ENCODE data around the gene PFN1. TPM values are rescaled to one million over a fixed set of nuclear protein-coding genes. Genes with fewer than 3 reads are reported as not detected.

PFN1 gene
- polyA plus RNA-seq, 1 donor from 2014 or later, result 145 TPM

DNA sequence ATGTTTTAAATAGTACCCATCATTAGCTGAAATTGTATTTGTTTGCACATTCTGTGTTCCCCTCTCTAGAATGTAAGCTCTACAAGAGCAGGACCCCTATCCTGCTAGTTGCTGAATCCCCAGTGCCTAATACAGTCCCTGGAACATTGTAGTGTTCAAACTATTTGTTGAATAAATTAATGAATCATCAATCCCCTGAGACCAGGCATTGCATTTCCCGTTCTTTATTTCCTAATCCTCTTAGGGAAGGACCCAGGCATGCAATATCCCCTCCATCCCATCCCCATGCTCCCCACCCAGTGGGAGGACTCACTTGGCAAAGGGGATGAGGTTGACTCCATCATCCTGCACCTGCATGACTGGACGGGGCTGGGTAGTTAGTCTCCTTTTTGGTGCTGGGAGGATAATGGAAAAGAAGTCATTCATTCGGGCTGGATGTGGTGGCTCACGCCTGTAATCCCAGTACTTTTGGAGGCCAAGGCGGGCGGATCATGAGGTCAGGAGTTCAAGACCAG, 45.8 kb upstream of the PFN1 start:
- H3K27ac ChIP-seq (ENCODE audit: low read length), result no peak overlapping the region
- no peak overlapping the region for H2AFZ ChIP-seq (ENCODE audit: low read depth, low read length)
- no peaks in the 10 kb centered on the region for H4K20me1 ChIP-seq (ENCODE audit: insufficient read depth)
- no peak overlapping the region for H3K4me2 ChIP-seq (ENCODE audit: low read length)
- H3K36me3 ChIP-seq (ENCODE audit: insufficient read depth, low read length), result no peaks in the 10 kb centered on the region
- no peaks in the 10 kb centered on the region for H3K9me2 ChIP-seq (ENCODE audit: insufficient read depth, low read length)
- no peaks in the 10 kb centered on the region for H3K9me3 ChIP-seq (ENCODE audit: low read length)
- H3K79me2 ChIP-seq (replicated peaks; ENCODE audit: insufficient read depth, low read length), result peaks cover 9% of the 10 kb centered on the region
- H3K4me3 ChIP-seq (ENCODE audit: low read length), result no peak overlapping the region
- H3K27me3 ChIP-seq (ENCODE audit: insufficient read depth, low read depth, low read length), result no peaks in the 10 kb centered on the region
- no peaks in the 10 kb centered on the region for H3F3A ChIP-seq (ENCODE audit: insufficient read depth, low read length, poor library complexity, severe bottlenecking)
- no peak for TF ChIP-seq MXI1 (conservative IDR thresholded peaks at IDR 0.05; ENCODE audit: poor library complexity, severe bottlenecking)
- no peak for TF ChIP-seq TAF1 (IDR thresholded peaks at IDR 0.05; ENCODE audit: low read depth)
- no peak for TF ChIP-seq POLR2AphosphoS5 (IDR thresholded peaks at IDR 0.05)
- TF ChIP-seq EP300 (conservative IDR thresholded peaks at IDR 0.05; ENCODE audit: poor library complexity, severe bottlenecking), result no peak
- TF ChIP-seq RAD21 (conservative IDR thresholded peaks at IDR 0.05), result no peak
- TF ChIP-seq, protein P1, sequence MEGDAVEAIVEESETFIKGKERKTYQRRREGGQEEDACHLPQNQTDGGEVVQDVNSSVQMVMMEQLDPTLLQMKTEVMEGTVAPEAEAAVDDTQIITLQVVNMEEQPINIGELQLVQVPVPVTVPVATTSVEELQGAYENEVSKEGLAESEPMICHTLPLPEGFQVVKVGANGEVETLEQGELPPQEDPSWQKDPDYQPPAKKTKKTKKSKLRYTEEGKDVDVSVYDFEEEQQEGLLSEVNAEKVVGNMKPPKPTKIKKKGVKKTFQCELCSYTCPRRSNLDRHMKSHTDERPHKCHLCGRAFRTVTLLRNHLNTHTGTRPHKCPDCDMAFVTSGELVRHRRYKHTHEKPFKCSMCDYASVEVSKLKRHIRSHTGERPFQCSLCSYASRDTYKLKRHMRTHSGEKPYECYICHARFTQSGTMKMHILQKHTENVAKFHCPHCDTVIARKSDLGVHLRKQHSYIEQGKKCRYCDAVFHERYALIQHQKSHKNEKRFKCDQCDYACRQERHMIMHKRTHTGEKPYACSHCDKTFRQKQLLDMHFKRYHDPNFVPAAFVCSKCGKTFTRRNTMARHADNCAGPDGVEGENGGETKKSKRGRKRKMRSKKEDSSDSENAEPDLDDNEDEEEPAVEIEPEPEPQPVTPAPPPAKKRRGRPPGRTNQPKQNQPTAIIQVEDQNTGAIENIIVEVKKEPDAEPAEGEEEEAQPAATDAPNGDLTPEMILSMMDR (IDR thresholded peaks at IDR 0.05; ENCODE audit: poor library complexity, severe bottlenecking), result no peak
- TF ChIP-seq REST (IDR thresholded peaks at IDR 0.05; ENCODE audit: borderline replicate concordance), result no peak
- no peak for TF ChIP-seq SMC3 (conservative IDR thresholded peaks at IDR 0.05; ENCODE audit: poor library complexity)
- H3K9ac ChIP-seq (ENCODE audit: low read length), result no peak overlapping the region

- Histone ChIP-seq H3K79me2 (replicated peaks; ENCODE audit: insufficient read depth, low read length) (no peaks in the 10 kb centered on the region), H3K4me3 (ENCODE audit: low read length) (peak overlapping the region; percentile 94), H3K9me2 (ENCODE audit: insufficient read depth, low read length) (no peaks in the 10 kb centered on the region), H3K36me3 (ENCODE audit: insufficient read depth, low read length) (no peaks in the 10 kb centered on the region), H3K9me3 (ENCODE audit: low read length) (no peaks in the 10 kb centered on the region), H3K27ac (ENCODE audit: low read length) (peak overlapping the region; percentile 3), H2AFZ (ENCODE audit: low read depth, low read length) (peak overlapping the region; percentile 90), H3K27me3 (ENCODE audit: insufficient read depth, low read depth, low read length) (peaks cover 2% of the 10 kb centered on the region), H3K9ac (ENCODE audit: low read length) (peak overlapping the region; percentile 78), H3F3A (ENCODE audit: insufficient read depth, low read length, poor library complexity, severe bottlenecking) (no peaks in the 10 kb centered on the region), H3K4me2 (ENCODE audit: low read length) (peak overlapping the region; percentile 73), H4K20me1 (ENCODE audit: insufficient read depth) (no peaks in the 10 kb centered on the region)
- TF ChIP-seq POLR2AphosphoS5 (IDR thresholded peaks at IDR 0.05) (no peak), SMC3 (conservative IDR thresholded peaks at IDR 0.05; ENCODE audit: poor library complexity) (no peak), EP300 (conservative IDR thresholded peaks at IDR 0.05; ENCODE audit: poor library complexity, severe bottlenecking) (no peak), EZH2 (IDR thresholded peaks at IDR 0.05; ENCODE audit: borderline replicate concordance, insufficient read depth, low read length, poor library complexity, severe bottlenecking) (no peak), REST (IDR thresholded peaks at IDR 0.05; ENCODE audit: borderline replicate concordance) (no peak), RAD21 (conservative IDR thresholded peaks at IDR 0.05) (no peak), TAF1 (IDR thresholded peaks at IDR 0.05; ENCODE audit: low read depth) (no peak), MXI1 (conservative IDR thresholded peaks at IDR 0.05; ENCODE audit: poor library complexity, severe bottlenecking) (no peak)
- TF ChIP-seq, protein P1 (IDR thresholded peaks at IDR 0.05; ENCODE audit: poor library complexity, severe bottlenecking), result no peak
Observed at GRCh38 chr17:4987767-4988567, 39.6 kb upstream of the PFN1 start.
